Left lung (tissue), 10 donors: ENCODE measurements around the gene POLR2M. TPM values are rescaled to one million over a fixed set of nuclear protein-coding genes. Genes with fewer than 3 reads are reported as not detected.

Experiments
- ATAC-seq: fragments of 200-7000 bp; cut with Tn5 transposase; one replicate; pipeline ENCODE4 v1.9.1; 2020; ENCODE audit warnings: moderate library complexity
- DNase-seq, 4 donors: peaks; one replicate each; pipeline ENCODE4 v3.0.0-alpha.2; 2013 to 2020
- H3K27ac ChIP-seq, 2 donors: fragments of 200-600 bp; sonication (generic) in 1 of 2; one replicate each; pipeline versions ENCODE4 v1.5.0 to v1.8.0; 2020 to 2021
- H3K27me3 ChIP-seq, 2 donors: fragments of 200-600 bp; sonication (generic) in 1 of 2; one replicate each; pipeline versions ENCODE4 v1.5.0 to v1.8.0; 2020 to 2021
- H3K36me3 ChIP-seq, 2 donors: fragments of 200-600 bp; sonication (generic) in 1 of 2; one replicate each; pipeline versions ENCODE4 v1.5.0 to v1.8.0; 2020 to 2021
- H3K4me1 ChIP-seq, 2 donors: fragments of 200-600 bp; one replicate each; pipeline ENCODE4 v1.8.0; 2021
- H3K4me3 ChIP-seq, 2 donors: fragments of 200-600 bp; sonication (generic) in 1 of 2; one replicate each; pipeline versions ENCODE4 v1.5.0 to v1.8.0; 2020 to 2021; ENCODE audit warnings: mild to moderate bottlenecking in 1 of 2
- H3K9me3 ChIP-seq, 2 donors: fragments of 200-600 bp; sonication (generic) in 1 of 2; one replicate each; pipeline versions ENCODE4 v1.5.0 to v1.8.0; 2020 to 2021
- intact Hi-C, 2 donors: fragments of 100-400 bp; cut with DNase I; formaldehyde crosslinking; loops; one replicate each; pipeline versions ENCODE4 v1.11.2 to v1.14.2; 2022
- polyA plus RNA-seq, 6 donors: library from polyadenylated mRNA; unstranded; fragments of 120-200 nt; gene quantifications; one replicate each; pipeline ENCODE4 v1.2.1, GENCODE V29; 2013; ENCODE audit not compliant: insufficient read length in 6 of 6
- total RNA-seq, 2 donors: library from RNA; stranded (reverse); fragmentation: NEBNext Ultra II Directional; extraction: Animal tissue kit (Norgen Biotek cat#: 25700); gene quantifications; one replicate each; pipeline ENCODE4 v1.2.1, GENCODE V29; 2021
- TF ChIP-seq, protein P1 (sequence below), 2 donors: fragments of 200-600 bp; sonication (generic) in 1 of 2; IDR thresholded peaks; one replicate each; pipeline versions ENCODE4 v1.5.0 to v1.8.0; 2021; ENCODE audit warnings: antibody characterized with exemption in 2 of 2
- donor health status: DM: no; HTN: yes; CAD: no.
- donor health status: DM: no; HTN: no; CAD: no.

POLR2M gene
- total and polyA plus RNA-seq, 8 donors = 46.0 to 57.3 (median 51.3) TPM

GRCh38 chr15:57697588-57697987 lies 8.9 kb upstream of the POLR2M start:
- Histone ChIP-seq H3K27ac (no peak overlapping the region), H3K4me1 (no peaks in the 10 kb centered on the region), H3K36me3 (no peaks in the 10 kb centered on the region), H3K9me3 (no peaks in the 10 kb centered on the region), H3K27me3 (no peaks in the 10 kb centered on the region), H3K4me3 (no peak overlapping the region)
- DNase-seq (no peak), ATAC-seq (no peak)
- intact Hi-C loops = no loop called here
- TF ChIP-seq, protein P1, sequence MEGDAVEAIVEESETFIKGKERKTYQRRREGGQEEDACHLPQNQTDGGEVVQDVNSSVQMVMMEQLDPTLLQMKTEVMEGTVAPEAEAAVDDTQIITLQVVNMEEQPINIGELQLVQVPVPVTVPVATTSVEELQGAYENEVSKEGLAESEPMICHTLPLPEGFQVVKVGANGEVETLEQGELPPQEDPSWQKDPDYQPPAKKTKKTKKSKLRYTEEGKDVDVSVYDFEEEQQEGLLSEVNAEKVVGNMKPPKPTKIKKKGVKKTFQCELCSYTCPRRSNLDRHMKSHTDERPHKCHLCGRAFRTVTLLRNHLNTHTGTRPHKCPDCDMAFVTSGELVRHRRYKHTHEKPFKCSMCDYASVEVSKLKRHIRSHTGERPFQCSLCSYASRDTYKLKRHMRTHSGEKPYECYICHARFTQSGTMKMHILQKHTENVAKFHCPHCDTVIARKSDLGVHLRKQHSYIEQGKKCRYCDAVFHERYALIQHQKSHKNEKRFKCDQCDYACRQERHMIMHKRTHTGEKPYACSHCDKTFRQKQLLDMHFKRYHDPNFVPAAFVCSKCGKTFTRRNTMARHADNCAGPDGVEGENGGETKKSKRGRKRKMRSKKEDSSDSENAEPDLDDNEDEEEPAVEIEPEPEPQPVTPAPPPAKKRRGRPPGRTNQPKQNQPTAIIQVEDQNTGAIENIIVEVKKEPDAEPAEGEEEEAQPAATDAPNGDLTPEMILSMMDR (IDR thresholded peaks at IDR 0.05) = no peak

DNA sequence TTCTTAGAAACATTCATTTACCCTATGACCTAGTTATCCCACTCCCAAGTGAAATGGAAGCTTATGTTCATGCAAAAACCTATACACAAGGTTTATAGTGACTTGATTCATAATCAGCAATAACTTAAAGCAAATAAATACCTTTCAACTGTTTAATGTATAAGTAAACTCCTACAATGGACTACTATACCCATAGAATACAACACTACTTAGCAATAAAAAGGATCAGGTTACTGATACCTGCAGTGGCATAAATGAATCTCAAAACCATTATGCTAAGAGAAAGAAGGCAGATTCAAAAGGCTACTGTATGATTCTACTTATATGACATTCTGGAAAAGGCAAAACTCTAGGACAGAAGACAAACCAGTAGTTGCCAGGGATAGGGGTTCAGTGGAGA lies 8.3 kb upstream of the POLR2M start:
- TF ChIP-seq, protein P1 (IDR thresholded peaks at IDR 0.05) = no peak
- DNase-seq (no peak), ATAC-seq (no peak)
- Histone ChIP-seq H3K4me1 (no peaks in the 10 kb centered on the region), H3K27ac (no peak overlapping the region), H3K36me3 (no peaks in the 10 kb centered on the region), H3K27me3 (no peaks in the 10 kb centered on the region), H3K9me3 (no peaks in the 10 kb centered on the region), H3K4me3 (no peak overlapping the region)
- intact Hi-C loops = no loop called here

DNA sequence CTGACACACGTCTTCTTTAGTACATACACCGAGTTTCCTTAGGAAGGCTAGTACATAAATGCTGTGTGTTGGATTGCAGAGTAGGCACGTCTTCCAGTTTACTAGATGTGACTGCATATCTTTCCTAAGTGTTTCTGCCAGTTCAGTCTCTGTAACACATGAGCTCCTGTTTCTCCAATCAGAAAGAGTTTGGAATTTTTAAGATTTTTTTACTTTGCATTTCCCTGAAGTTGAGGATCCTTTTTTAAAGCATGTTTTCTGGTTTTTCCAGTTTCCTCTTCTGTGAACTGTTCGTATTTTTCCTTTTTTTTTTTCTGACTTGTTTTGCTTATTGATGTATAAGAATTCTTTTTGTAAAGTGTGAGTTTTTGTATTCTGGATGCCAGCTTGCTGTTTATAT lies 7.5 kb upstream of the POLR2M start:
- DNase-seq (no peak), ATAC-seq (no peak)
- Histone ChIP-seq H3K36me3 (no peaks in the 10 kb centered on the region), H3K9me3 (no peaks in the 10 kb centered on the region), H3K4me3 (no peak overlapping the region), H3K4me1 (no peaks in the 10 kb centered on the region), H3K27ac (no peak overlapping the region), H3K27me3 (no peaks in the 10 kb centered on the region)
- TF ChIP-seq, protein P1 (IDR thresholded peaks at IDR 0.05) = no peak
- intact Hi-C loops = no loop called here

DNA sequence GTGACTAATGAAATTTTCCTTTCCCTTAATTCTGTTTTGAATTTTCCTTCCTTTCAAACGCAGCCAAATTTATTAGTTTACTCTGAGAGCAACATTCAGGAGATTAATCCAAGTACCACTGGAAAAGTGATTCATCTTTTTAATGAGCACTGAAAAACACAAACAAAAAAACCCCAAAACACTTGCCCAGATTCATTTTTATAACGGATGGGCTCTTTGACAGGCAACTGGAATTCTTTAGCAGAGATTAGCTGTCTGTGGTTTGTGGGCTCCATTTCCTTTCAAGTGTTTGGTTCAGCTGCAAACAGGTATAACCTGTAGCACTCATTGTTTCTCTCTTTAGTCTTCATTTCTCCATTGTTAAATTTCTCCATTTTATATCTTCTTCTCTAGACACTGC lies 3.1 kb upstream of the POLR2M start:
- ATAC-seq (no peak), DNase-seq (no peak)
- peaks cover 3 to 17% of the 10 kb centered on the region in 2 donors for H3K4me1 ChIP-seq
- no peaks in the 10 kb centered on the region for H3K9me3 ChIP-seq
- TF ChIP-seq, protein P1 (IDR thresholded peaks at IDR 0.05) = no peak
- intact Hi-C loops = no loop called here
- H3K36me3 ChIP-seq = no peaks in the 10 kb centered on the region
- H3K27me3 ChIP-seq = no peaks in the 10 kb centered on the region
- H3K27ac ChIP-seq = no peak overlapping the region
- no peak overlapping the region for H3K4me3 ChIP-seq

- Histone ChIP-seq H3K4me1 (peaks cover 4 to 28% of the 10 kb centered on the region in 2 donors), H3K9me3 (no peaks in the 10 kb centered on the region), H3K36me3 (peaks cover 0 to 8% of the 10 kb centered on the region in 2 donors), H3K27ac (no peak overlapping the region), H3K27me3 (no peaks in the 10 kb centered on the region), H3K4me3 (no peak overlapping the region)
- ATAC-seq (no peak), DNase-seq (no peak)
- intact Hi-C loops = no loop called here
- TF ChIP-seq, protein P1 (IDR thresholded peaks at IDR 0.05) = no peak
Measured at GRCh38 chr15:57704441-57704840, 2.1 kb upstream of the POLR2M start.
